GM23338 (cell line): ENCODE measurements around the gene TNFRSF1A. TPM values are rescaled to one million over a fixed set of nuclear protein-coding genes. Genes with fewer than 3 reads are reported as not detected.

Source experiments
- ATAC-seq: fragments of 200-7000 bp; cut with Tn5 transposase; 3 replicates; pipeline ENCODE4 v1.9.1; 2020
- DNase-seq: peaks from one replicate; pipeline ENCODE4 v3.0.0-alpha.2; 2015; ENCODE audit warnings: low spot score
- H2AFZ ChIP-seq: fragments of 200-600 bp; sonication (generic); 2 replicates; pipeline ENCODE4 v1.8.0; 2016; ENCODE audit warnings: antibody characterized with exemption, mild to moderate bottlenecking, moderate library complexity
- H3F3A ChIP-seq: fragments of 200-600 bp; sonication (generic); replicated peaks from 2 replicates; pipeline ENCODE4 v1.8.0; 2017; ENCODE audit warnings: antibody characterized with exemption, mixed run types, low read depth
- H3K27ac ChIP-seq: fragments of 200-600 bp; sonication (generic); 2 replicates; pipeline ENCODE4 v1.6.1; 2016; ENCODE audit warnings: low read depth
- H3K27me3 ChIP-seq: fragments of 200-600 bp; sonication (generic); 2 replicates; pipeline ENCODE4 v1.8.0; 2016; ENCODE audit warnings: mild to moderate bottlenecking, mixed run types, moderate library complexity; ENCODE audit not compliant: insufficient read depth
- H3K36me3 ChIP-seq: fragments of 200-600 bp; sonication (generic); 2 replicates; pipeline ENCODE4 v1.8.0; 2016; ENCODE audit warnings: mild to moderate bottlenecking; ENCODE audit not compliant: insufficient read depth
- H3K4me1 ChIP-seq: fragments of 200-600 bp; sonication (generic); 2 replicates; pipeline ENCODE4 v1.8.0; 2016; ENCODE audit warnings: mild to moderate bottlenecking, moderate library complexity; ENCODE audit not compliant: insufficient read depth
- H3K4me2 ChIP-seq: fragments of 200-600 bp; sonication (generic); 2 replicates; pipeline ENCODE4 v1.7.1; 2017; ENCODE audit warnings: mixed run types
- H3K4me3 ChIP-seq: fragments of 200-600 bp; sonication (generic); 2 replicates; pipeline ENCODE4 v1.6.1; 2016; ENCODE audit warnings: mixed run types
- H3K79me2 ChIP-seq: fragments of 200-600 bp; sonication (generic); replicated peaks from 2 replicates; pipeline ENCODE4 v1.8.0; 2017; ENCODE audit warnings: mild to moderate bottlenecking; ENCODE audit not compliant: insufficient read depth
- H3K9me2 ChIP-seq: fragments of 200-600 bp; sonication (generic); 2 replicates; pipeline ENCODE4 v1.8.0; 2017; ENCODE audit not compliant: insufficient read depth
- H4K20me1 ChIP-seq: fragments of 200-600 bp; sonication (generic); replicated peaks from 2 replicates; pipeline ENCODE4 v1.8.0; 2017; ENCODE audit warnings: mild to moderate bottlenecking; ENCODE audit not compliant: insufficient read depth
- H3K27ac Mint-ChIP-seq: 2 replicates; pipeline ENCODE4 v1.8.0; 2020; ENCODE audit warnings: inconsistent platforms, mild to moderate bottlenecking, moderate library complexity, mixed read lengths
- H3K27me3 Mint-ChIP-seq: 3 replicates; pipeline ENCODE4 v1.8.0; 2022; ENCODE audit warnings: low read depth, mild to moderate bottlenecking, moderate library complexity, mixed read lengths, inconsistent platforms; ENCODE audit not compliant: insufficient read depth, poor library complexity
- H3K36me3 Mint-ChIP-seq: 3 replicates; pipeline ENCODE4 v1.8.0; 2021; ENCODE audit warnings: low read depth, mild to moderate bottlenecking, inconsistent platforms, moderate library complexity, mixed read lengths
- H3K4me1 Mint-ChIP-seq: 3 replicates; pipeline ENCODE4 v1.8.0; 2020; ENCODE audit warnings: mild to moderate bottlenecking, inconsistent platforms, mixed read lengths
- H3K4me3 Mint-ChIP-seq: 3 replicates; pipeline ENCODE4 v1.8.0; 2021; ENCODE audit warnings: moderate library complexity, mild to moderate bottlenecking, inconsistent platforms, mixed read lengths
- H3K9me3 Mint-ChIP-seq: 3 replicates; pipeline ENCODE4 v1.8.0; 2020; ENCODE audit warnings: moderate library complexity, mild to moderate bottlenecking, inconsistent platforms, mixed read lengths
- EZH2phosphoT487 ChIP-seq: fragments of 200-600 bp; sonication (generic); IDR thresholded peaks from one replicate; pipeline ENCODE4 v1.8.1; 2018; ENCODE audit warnings: antibody characterized with exemption; ENCODE audit not compliant: unreplicated experiment
- JUNB ChIP-seq: IDR thresholded peaks from one replicate; pipeline ENCODE4 v1.6.1; 2016; ENCODE audit warnings: antibody characterized with exemption; ENCODE audit not compliant: unreplicated experiment
- NANOG ChIP-seq: IDR thresholded peaks from 2 replicates; pipeline ENCODE4 v1.6.1; 2016; ENCODE audit warnings: antibody characterized with exemption, borderline replicate concordance
- POLR2AphosphoS5 ChIP-seq: IDR thresholded peaks from 2 replicates; pipeline ENCODE4 v1.6.1; 2016; ENCODE audit warnings: antibody characterized with exemption, low read depth
- STAT1 ChIP-seq: IDR thresholded peaks from one replicate; pipeline ENCODE4 v1.6.1; 2016; ENCODE audit warnings: antibody characterized with exemption; ENCODE audit not compliant: unreplicated experiment
- ZNF331 ChIP-seq: fragments of 250-450 bp; sonication (Bioruptor Pico); IDR thresholded peaks from 2 replicates; pipeline ENCODE4 v1.5.0; 2020; ENCODE audit warnings: low read depth, mild to moderate bottlenecking, moderate library complexity
- polyA plus RNA-seq: library from polyadenylated mRNA; unstranded; fragments of >200 nt; fragmentation: Nextera tagmentation; extraction: Ambion mirVana; gene quantifications from 2 replicates; pipeline ENCODE4 v1.2.1, GENCODE V29; 2016
- total RNA-seq: library from RNA; depleted of rRNA; stranded (reverse); fragments of >200 nt; shearing (Covaris generic); gene quantifications from 2 replicates; pipeline ENCODE4 v1.2.3, GENCODE V29; 2014
- TF ChIP-seq, protein P1 (sequence below): IDR thresholded peaks from 2 replicates; pipeline ENCODE4 v1.6.1; 2016; ENCODE audit warnings: antibody characterized with exemption
- TF ChIP-seq, protein P2 (sequence below), 2 experiments: fragments of 200-600 bp in 1 of 2; sonication (generic) in 1 of 2; conservative IDR thresholded peaks; 2 replicates each; pipeline versions ENCODE4 v1.5.1 to v1.6.1; 2016 to 2017; ENCODE audit warnings: antibody characterized with exemption in 2 of 2, low read depth in 2 of 2, mild to moderate bottlenecking in 2 of 2, moderate library complexity in 1 of 2

The TNFRSF1A gene
- total and polyA plus RNA-seq, 2 experiments from 2014 or later: 24.3 to 43.4 TPM

DNA sequence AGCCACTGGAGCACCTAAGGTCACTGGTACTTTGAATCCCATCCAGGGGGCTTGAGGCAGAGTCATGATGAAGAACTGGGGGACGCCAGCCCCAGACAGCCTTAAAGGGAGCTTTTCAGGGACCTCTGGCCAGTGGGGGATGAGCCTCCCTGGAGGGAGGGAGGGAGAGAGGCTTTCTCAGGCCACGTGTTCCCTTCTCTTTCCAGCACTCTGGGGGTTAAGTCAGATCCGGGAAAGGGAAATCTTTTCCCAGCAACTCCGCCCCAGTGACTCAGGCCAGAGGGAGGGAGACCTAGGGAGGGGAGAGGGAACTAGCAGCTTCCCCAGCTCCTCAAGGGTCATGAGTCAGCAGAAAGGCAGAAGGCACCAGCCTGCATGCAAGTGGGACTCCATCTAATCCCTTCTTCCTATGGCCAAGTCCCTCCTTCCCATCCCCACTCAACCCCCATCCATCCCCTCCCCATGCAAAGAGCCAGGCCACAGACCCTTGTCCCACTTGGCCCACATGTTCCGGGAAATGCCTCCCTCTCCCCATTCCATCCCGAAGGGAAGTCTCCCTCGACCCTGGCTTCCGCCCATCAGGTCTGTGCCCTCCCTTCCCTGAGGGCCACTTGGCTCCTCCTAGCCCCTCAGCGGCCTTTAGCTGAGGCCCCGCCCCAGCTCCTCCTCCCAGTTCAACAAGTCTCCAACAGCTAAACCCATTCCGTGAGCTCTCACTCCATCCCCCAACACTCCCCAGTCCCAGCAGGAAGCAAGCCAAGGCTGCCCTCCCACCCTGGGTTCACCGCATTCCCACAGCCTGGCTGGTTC is 5.6 kb downstream of the TNFRSF1A start (continued):
- TF ChIP-seq, protein P1, sequence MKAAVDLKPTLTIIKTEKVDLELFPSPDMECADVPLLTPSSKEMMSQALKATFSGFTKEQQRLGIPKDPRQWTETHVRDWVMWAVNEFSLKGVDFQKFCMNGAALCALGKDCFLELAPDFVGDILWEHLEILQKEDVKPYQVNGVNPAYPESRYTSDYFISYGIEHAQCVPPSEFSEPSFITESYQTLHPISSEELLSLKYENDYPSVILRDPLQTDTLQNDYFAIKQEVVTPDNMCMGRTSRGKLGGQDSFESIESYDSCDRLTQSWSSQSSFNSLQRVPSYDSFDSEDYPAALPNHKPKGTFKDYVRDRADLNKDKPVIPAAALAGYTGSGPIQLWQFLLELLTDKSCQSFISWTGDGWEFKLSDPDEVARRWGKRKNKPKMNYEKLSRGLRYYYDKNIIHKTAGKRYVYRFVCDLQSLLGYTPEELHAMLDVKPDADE: peak; percentile 56
- TF ChIP-seq ZNF331 (CRISPR knock-in tag) (no peak), STAT1 (no peak), POLR2AphosphoS5 (peak; percentile 77), NANOG (no peak)

DNA sequence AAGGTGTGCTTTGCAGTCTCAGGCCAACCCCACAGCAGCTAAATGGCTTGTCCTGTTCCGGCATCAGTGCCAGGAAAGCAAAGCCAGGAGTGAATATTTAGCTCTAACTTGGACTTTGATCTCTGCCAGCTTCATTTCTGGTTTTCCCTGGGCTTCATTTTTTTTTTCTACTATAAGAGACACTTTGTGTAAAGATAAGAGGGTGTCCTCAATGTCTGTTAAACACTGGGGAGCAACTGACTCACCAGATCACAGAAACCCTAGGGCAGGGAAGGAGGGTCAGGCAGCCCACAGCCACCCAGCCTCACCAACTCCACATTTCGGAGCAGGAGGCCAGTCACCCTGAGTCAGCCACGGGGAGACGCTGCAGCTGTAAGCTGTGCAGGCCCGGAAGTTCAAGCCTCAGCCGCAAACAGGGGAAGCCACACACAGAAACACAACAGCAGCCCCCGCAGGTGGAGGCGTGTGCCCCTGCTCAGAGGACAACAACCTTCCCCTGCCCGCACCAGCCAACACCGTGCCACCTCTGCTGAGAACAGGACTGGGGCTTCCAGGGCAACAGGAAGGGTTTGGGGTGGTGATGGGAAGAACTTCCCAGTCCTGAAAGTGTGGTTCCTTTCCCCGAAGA is 6.3 kb downstream of the TNFRSF1A start:
- H3K4me1 Mint-ChIP-seq: peaks cover 29% of the 10 kb centered on the region
- H3F3A ChIP-seq: peaks cover 34% of the 10 kb centered on the region
- H4K20me1 ChIP-seq: 0 out of 2 replicates have a peak, but pooled peaks cover 3% of the 10 kb centered on the region
- DNase-seq (peak; percentile 58), ATAC-seq (peak; percentile 23)
- peaks cover 19% of the 10 kb centered on the region; the same call in 1 of the 2 replicates for H3K36me3 ChIP-seq
- H3K27me3 ChIP-seq: no peaks in the 10 kb centered on the region
- H3K79me2 ChIP-seq: peaks cover 59% of the 10 kb centered on the region
- H3K27me3 Mint-ChIP-seq: peaks cover 15% of the 10 kb centered on the region
- H3K4me3 ChIP-seq: peak overlapping the region; percentile 43
- peak overlapping the region; percentile 50 for H3K4me2 ChIP-seq
- peak overlapping the region; percentile 98 for H3K27ac ChIP-seq
- H3K27ac Mint-ChIP-seq: no peak overlapping the region; the same call in 1 of the 2 replicates
- H3K4me3 Mint-ChIP-seq: no peak overlapping the region; the same call in 1 of the 3 replicates
- peaks cover 44% of the 10 kb centered on the region for H3K36me3 Mint-ChIP-seq
- no peaks in the 10 kb centered on the region for H3K9me2 ChIP-seq
- H3K9me3 Mint-ChIP-seq: no peaks in the 10 kb centered on the region
- no peak overlapping the region for H2AFZ ChIP-seq
- peaks cover 56% of the 10 kb centered on the region for H3K4me1 ChIP-seq
- TF ChIP-seq, protein P1: no peak
- TF ChIP-seq POLR2AphosphoS5 (0 out of 2 replicates have a peak, but pooled peaks have one; percentile 16), STAT1 (no peak), ZNF331 (CRISPR knock-in tag) (no peak), JUNB (no peak), NANOG (no peak), EZH2phosphoT487 (no peak)
- TF ChIP-seq, protein P2, sequence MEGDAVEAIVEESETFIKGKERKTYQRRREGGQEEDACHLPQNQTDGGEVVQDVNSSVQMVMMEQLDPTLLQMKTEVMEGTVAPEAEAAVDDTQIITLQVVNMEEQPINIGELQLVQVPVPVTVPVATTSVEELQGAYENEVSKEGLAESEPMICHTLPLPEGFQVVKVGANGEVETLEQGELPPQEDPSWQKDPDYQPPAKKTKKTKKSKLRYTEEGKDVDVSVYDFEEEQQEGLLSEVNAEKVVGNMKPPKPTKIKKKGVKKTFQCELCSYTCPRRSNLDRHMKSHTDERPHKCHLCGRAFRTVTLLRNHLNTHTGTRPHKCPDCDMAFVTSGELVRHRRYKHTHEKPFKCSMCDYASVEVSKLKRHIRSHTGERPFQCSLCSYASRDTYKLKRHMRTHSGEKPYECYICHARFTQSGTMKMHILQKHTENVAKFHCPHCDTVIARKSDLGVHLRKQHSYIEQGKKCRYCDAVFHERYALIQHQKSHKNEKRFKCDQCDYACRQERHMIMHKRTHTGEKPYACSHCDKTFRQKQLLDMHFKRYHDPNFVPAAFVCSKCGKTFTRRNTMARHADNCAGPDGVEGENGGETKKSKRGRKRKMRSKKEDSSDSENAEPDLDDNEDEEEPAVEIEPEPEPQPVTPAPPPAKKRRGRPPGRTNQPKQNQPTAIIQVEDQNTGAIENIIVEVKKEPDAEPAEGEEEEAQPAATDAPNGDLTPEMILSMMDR (conservative IDR thresholded peaks at IDR 0.05; ENCODE audit: low read depth in 2 of 2): peak; percentile 35 to 60; a peak in 3 of 4 replicates
